HG03378 (cell line): Measurements from ENCODE around the gene HDAC5.
"Not testable (repeated sequence)": the region's sequence is repeated elsewhere in the genome, so short reads cannot be mapped to it uniquely, and the experiment has no call there.

Experiments used
- ATAC-seq: cut with Tn5 transposase; IDR thresholded peaks from one replicate; pipeline ENCODE4 v1.9.1; 2021; ENCODE audit warnings: mild to moderate bottlenecking, moderate library complexity; ENCODE audit not compliant: unreplicated experiment

HDAC5 gene

DNA sequence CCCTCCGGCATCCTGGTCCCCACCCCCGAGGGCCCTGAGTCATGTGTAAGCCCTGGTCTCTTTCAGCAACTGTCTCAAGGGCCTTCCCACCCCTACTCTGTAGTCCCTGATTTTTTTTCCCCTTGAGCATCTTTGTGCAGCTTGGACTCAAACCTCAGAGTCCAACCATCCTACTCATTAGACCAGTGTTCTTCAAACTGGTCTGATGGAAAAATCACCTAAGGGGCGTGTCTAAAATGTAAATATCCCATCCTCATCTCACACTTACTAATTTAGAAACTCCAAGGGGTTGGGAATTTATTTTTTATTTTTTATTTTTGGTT is 52.3 kb downstream of the HDAC5 start:
- ATAC-seq = no peak

DNA sequence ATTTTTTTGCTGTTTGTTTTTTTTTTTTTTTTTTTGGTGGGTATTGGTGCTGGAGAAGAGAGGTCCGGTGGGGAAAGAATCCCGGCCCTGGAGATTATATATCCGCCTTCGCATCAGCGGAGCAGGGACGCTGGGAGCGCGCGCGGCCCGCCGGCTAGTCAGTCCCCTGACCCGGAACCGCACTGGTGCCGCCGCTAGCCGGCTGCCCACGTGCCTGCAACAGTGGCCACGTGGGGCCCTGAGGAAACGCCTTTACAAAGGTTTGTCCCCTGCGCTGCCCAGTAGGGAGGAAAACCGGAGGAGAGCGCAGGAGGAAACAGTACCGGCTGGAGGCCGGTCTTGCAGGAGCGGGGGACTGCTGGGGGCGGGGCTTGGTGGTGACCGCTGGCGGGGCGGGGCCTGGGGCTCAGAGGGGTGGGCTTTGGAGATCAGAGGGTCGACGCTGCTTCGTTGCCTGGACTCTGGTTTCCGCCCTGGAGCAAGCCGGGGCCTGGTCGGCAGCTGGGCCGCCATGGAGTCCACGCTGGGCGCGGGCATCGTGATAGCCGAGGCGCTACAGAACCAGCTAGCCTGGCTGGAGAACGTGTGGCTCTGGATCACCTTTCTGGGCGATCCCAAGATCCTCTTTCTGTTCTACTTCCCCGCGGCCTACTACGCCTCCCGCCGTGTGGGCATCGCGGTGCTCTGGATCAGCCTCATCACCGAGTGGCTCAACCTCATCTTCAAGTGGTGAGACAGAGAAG is 52.8 kb downstream of the HDAC5 start, which contains the start of gene G6PC3:
Gene G6PC3 (plus strand): TSS at position 281 of the 743 bp plus-strand sequence. CDS start 231 bp downstream, at position 512.
- peak; percentile 52 for ATAC-seq

DNA sequence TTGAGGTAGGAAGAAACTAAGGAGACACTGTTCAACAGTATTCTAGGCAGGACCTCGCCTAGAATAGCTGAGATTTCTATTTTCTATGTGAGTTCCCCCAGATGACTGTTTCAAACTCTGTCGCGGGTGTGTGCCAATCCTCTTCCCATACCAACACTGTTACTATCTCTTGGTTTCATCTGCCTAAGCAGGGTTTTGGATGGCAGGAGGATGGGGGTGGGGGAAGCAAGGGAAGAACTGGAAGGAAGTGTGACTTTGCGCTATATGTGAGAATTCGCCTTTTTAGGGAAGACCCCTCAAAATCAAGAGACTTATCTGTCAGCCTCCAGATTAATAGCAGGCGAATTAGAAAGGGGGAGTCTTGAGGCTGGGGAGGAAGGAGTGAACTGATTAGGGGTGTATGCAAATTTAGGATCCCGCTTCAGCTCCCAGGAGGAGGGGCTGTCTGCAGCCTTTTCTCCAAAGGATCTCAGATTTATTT is 53.4 kb downstream of the HDAC5 start:
- ATAC-seq = peak; percentile 4

DNA sequence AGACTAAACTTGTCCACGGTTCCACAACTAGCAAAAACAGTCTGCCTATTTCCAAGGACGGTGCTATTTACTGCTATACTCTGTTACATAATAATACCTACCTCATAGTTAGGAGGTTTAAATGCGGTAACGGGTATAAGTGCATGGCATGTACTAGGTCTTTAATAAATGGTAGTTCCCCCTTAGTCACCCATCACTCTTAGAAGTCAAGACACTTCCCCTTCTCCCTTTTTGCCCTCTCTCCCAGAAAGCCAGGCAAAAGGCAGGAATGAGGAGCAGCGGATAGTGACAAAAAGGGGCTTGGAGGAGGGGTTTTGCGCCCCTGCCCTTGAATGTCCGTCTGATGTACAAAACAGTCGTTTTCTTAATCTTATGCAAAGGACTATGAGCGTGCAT is 55.9 kb downstream of the HDAC5 start:
- ATAC-seq = no peak

DNA sequence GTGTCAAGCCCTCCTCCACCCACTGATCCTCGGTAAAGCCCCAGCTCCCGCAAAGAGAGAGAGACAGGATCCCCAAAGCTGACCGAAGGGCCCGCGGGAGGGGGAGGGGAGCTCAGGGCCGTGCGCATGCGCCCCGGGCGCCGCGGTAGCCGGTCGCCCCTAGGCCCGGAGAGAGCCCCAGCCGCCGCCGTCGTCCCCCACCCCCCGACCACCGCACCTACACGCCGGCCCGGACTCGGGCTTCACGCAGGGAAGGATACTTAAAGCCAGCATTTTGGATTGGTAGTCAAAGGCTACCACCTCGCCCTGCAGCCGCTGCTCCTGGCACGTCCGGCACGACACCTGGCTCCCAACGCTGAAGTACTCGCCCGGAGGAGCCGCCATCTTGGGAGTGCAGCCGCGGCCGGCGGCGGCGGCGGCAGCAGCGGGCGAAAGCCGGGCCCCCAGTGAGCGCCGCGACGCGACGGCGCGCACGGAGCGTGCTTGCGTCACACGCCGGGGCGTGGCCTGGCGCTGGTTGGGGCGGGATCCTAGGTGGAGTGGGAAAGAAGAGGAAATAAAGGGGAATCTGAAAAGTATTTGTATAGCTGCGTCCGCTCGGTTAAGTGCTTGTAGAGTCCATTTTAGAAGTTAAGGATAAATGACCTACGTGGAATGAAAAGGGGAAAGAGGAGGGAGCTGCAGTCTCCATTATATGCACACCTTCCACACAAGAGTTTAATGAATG is 57.1 kb downstream of the HDAC5 start, which contains the start of gene LSM12:
Gene LSM12 (minus strand): TSS at position 468 of the 727 bp plus-strand sequence. CDS start 84 bp downstream, at position 384.
- peak; percentile 35 for ATAC-seq

DNA sequence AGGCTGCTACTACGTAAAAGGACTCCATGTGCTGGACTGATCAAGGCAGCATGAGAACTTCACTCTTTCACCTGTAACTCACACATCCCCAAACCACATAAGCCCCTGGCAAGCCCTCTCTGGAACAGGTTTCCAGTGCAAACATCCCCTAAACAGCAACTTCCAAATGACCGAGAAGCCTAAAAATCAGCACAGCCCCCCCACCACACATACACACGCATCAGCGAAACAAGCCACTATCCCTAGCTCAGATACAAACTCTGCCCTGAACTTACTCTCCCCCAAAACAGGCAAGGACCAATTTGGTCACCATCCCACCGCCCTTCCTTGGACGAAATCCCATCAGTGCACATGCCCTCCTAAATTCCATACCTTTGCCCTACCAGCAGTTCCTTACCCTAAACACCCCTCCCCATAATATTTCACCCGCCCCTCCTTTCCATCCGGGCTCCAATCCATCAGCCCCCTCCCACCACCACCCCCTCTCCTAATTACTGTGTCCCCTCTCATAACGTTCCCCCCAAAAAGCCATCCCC is 57.7 kb downstream of the HDAC5 start:
- ATAC-seq = no peak

DNA sequence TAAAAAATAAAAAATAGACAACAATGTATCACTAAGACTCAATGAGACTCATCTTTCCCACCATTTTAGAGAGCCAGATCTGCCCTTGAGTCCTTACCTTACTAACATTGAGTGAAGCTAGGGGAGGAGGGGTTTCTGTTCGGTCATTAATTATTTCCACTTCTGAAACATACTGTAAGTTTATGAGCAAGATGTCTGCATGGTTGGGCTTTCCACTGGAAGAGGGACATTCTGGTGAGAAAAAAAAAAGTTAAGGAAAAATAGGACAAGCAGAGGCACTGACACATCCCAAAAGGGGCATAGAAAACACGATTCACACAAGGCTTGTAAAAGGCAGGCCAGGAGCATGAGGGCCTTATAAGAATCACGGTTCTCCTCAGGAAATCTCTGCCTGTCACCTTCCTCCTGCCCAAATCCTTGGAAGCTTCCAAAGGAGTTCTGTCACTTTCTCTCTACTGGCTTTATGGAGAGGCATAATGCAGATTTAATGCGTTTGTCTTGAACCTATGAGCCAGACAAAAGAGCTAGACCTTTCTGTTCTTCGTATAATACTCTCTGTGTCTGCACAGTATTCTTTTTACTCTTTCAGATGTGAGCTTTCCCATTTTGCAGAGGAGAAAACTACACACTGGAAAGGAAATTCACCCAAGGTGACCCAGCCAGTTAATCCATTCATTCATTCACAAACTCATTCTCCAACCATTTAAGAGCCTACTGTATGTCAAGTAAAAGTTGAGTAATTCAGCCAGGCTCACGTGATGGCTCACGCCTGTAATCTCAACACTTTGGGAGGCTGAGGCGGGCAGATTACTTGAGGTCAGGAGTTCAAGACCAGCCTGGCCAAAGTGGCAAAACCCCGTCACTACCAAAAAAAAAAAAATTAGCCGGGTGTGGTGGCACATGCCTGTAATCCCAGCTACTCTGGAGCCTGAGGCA is 59.5 kb downstream of the HDAC5 start:
- no peak for ATAC-seq

DNA sequence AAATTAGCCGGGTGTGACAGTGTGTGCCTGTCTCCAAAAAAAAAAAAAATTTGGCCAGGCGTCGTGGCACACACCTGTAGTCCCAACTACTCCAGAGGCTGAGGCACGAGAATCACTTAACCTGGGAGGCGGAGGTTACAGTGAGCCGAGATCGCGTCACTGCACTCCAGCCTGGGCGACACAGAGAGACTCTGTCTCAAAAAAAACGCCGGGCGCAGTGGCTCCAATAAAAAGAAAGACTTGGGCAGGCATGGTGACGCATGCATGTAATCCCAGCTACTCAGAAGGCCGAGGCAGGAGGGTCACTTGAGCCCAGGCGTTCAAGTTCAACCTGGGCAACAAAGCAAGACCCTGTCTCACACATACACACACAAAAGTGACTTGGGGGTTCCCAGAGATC is 60.6 kb downstream of the HDAC5 start:
- no peak for ATAC-seq

DNA sequence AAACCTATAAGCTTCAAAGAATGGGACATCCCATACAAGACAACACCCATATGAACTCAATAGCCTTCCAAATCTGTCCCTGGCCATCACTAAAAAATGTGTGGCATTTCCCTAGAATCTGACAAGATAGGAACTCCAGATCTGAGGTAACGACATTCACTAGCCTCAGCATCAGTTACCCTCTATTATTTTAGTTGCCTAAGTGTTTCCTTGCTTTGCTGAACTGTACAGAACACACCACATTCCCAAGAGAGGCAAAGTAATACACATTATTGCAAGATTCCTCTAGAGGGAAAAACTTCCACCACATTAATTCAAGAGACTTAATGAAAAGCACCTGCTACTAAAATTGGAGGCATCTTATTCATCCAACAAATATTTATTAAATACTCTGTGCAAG is 62.0 kb downstream of the HDAC5 start:
- ATAC-seq = no peak

DNA sequence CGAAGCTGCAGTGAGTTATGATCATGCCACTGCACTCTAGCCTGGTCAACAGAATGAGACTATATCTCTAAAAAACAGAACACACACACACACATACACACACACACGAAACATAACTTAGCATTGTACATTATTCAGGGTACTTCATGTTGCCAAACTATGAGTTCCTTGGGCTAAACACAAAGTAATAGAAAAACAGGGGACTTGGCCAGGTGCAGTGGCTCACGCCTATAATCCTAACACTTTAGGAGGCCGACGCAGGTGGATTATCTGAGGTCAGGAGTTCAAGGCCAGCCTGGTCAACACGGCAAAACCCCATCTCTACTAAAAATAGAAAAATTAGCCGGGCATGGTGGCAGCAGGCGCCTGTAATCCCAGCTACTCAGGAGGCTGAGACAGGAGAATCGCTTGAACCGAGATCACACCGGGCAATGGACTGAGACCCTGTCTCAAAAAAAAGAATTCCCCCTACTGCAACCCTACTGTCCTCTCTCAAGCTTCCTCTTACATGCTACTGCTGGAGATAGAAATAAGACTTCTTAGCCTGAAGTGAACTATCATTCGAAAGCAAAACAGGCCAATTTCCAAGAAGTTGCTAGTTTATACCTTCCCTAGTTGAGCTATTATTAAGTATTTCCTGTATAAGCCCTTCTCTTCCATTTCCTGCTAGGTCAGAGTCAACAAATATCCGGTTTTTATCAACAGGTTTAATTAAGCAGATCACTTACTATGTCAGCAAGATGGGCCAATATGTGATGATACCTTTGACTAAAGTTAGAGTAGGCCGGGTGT is 64.1 kb downstream of the HDAC5 start:
- ATAC-seq = no peak

DNA sequence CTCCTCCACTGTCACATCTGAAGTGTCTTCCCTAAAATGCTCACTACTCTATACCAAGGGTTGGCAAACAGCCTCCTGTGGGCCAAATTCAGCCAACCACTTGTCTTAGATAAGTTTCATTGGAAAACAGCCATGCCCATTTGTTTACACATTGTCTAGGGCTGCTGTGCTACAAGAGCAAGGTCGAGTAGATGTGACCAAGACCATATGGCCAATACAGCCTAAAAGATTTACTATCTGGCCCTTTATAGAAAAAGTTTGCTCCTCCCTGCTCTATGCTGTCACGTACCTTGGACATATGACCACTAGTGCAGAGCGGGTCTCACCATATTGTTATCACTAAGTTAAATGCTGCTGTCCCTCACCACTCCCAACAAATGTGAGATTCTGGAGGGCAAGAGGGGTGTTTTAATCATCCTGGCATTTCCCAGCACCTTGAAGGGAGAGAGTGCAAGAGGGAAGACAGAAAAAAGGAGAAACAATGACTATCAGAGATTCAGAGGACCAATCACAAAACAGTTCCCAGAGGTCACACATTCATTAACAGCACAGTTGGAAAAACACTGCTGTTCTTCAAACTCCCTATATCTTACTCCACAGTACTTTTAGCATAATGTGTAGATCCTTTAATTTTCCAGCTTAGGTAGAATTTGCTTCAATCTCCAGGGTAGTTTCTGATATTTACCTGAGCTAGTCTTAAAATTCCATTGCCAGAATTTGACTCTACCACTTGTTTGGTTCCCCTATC is 70.1 kb downstream of the HDAC5 start:
- no peak for ATAC-seq

DNA sequence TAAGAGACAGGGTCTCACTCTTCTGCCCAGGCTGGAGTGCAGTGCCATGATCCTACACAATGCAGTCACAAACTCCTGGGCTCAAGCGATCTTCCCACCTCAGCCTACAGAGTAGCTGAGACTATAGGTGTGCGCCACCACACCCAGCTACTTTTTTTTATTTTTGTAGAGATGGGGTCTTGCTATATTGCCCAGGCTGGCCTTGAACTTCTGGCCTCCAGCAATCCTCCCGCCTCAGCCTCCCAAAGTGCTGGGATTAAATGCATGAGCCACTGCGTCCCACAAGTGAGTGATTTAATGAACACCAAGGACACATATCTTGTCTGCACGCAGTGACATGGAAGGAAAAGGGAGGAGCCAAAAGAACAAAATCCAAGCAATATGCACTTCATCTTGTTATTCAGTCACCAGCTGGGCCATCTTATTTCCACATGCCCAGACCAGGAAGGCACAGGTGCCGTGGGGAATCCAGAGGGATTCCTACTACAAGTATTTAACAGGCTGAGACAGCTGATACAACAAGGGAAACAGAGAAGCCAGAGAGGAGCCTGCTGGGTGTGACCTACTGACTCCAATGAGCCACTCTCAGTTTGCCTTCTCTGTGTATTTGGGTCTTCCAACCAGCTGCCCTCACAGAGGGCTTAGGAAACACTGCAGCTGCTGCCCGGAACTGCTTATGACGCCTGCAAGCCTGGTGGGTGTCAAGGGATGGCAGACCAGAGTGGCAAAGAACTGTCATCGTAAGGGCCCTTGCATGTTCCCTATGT is 74.0 kb downstream of the HDAC5 start:
- ATAC-seq = no peak

DNA sequence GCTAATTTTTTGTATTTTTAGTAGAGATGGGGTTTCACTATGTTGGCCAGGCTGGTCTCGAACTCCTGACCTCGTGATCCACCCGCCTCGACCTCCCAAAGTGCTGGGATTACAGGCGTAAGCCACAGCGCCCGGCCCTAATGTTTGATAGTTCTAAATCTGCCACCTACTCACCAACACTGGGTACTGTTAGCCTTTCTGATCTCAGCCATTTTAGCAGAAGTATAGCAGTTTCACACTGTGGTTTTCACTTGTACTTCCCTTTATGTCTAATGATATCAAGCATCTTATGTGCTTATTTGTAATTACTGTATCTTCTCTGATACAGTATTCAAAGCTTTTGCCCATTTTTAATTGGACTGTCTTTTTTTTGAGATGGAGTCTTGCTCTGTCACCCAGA is 76.5 kb downstream of the HDAC5 start:
- not testable (repeated sequence) for ATAC-seq

DNA sequence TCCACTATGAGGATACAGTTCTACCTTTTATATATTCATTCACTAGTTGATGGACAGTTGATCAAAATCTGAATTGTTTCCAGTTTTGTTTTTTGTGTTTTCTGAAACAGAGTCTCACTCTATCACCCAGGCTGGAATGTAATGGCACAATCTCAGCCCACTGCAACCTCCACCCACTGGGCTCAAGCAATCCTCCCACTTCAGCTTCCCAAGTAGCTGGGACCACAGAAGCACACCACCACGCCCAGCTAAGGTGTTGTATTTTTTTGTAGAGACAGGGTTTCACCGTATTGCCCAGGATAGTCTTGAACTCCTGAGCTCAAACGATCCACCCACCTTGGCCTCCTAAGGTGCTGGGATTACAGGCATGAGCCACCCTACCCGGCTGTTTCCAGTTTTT is 78.0 kb downstream of the HDAC5 start:
- no peak for ATAC-seq

DNA sequence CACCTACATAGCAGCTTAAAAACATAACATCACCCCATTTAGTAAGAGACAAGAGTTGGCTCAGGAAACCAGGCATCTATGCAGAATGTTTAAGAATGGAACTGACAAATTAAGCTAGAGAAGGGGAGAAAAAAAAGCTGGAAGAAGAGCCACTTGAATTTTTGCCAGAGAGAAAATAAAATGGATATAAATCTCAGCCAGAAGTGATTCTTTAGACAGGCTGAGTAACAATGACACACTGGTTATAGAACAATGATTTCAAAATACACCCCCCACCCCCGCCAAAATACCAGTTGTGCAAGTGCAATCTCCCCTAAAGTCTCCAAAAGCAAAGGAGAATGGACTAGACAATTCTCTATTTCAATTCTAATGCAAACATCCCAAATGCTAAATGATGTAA is 79.4 kb downstream of the HDAC5 start:
- no peak for ATAC-seq

DNA sequence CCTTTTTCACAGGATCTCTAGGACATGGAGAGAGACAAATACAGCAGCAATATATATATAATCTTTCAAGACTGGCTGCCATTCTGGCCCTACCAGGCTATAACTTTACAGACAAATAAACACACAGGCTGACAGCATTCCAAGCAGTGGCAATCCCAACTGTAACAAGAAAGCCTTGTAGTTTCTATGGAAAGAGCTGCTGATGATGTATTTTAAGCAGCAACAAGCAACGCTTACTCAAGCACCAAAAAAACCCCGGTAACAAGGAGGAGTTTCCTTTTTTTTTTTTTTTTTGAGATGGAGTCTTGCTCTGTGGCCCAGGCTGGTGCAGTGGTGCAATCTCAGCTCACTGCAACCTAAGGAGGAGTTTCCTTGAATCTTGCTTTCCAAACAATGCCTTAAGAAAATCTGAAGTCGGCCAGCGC is 80.2 kb downstream of the HDAC5 start:
- ATAC-seq = no peak

DNA sequence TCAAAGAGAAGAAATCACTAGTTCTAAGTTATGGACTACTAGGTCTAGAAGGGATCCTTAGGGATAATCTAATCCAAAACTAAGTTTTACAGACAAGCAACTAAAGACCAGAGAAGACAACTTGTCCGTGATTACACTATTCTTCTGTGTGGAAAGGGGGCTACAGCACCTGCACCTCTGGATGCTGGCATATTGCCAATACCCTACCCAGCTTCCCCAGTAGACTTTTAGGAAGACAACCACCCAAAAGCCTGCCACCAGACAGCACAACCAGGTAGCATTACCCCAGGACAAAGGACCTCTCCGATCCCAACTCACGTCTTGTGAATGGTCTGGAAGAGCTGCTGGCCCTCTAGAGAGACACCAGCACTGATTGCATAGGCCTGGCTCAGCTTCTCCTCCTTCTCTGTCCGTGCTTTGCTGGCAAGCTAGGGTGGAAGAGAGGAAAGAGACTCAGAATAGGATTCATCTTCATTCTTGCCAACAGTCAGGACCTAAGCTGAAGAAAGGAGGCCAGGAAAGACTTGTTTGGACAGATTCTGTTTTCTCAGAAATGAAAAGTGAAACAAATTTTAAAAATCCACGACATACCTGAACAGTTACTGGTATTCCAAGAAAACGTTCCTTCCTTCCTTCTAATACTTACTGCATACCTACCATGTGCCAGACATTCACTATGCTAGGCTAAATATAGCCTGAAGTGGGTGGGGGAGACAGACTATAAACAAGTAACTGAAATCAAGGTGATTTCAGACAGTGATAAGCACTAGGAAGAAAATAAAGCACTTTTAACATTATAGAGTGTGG is 83.4 kb downstream of the HDAC5 start:
- no peak for ATAC-seq

DNA sequence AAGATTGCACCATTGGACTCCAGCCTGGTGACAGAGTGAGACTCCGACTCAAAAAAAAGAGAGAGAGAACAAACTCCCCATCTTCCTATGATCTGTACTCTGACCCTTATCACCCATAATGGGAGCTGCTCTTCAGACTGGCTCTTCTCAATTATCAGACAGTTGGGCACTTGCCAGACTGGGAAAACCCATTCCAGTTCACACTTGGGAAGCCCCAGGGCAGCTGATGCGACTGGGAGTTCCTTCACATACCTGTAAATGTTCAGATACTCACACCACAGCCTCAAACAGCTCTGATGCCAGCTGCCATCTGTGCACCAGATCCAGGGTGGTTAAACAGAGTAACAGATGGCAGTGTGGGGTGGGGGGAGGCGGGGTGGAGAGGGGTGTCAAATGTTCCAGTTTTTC is 84.8 kb downstream of the HDAC5 start:
- no peak for ATAC-seq
